Gastrocnemius medialis (tissue), 4 donors: ENCODE results near the gene SYNGR2.

Source experiments
- POLR2A ChIP-seq, 2 donors: fragments of 450-650 bp; IDR thresholded peaks; one replicate each; pipeline ENCODE4 v1.6.1; 2017; ENCODE audit warnings: antibody characterized with exemption in 2 of 2, mild to moderate bottlenecking in 2 of 2, moderate library complexity in 2 of 2
- TF ChIP-seq, protein P1 (sequence below), 5 experiments: fragments of 450-650 bp in 3 of 5; fragments of 200-600 bp in 2 of 5; sonication (generic) in 2 of 5; IDR thresholded peaks in 4 of 5; conservative IDR thresholded peaks in 1 of 5; 1 replicate in 4 of 5; 2 replicates in 1 of 5; pipeline ENCODE4 v1.5.1; 2016 to 2019; ENCODE audit warnings: antibody characterized with exemption in 5 of 5, mild to moderate bottlenecking in 3 of 5, moderate library complexity in 3 of 5

GRCh38 chr17:78214706-78215061 lies 46.3 kb downstream of the SYNGR2 start:
- TF ChIP-seq, protein P1, sequence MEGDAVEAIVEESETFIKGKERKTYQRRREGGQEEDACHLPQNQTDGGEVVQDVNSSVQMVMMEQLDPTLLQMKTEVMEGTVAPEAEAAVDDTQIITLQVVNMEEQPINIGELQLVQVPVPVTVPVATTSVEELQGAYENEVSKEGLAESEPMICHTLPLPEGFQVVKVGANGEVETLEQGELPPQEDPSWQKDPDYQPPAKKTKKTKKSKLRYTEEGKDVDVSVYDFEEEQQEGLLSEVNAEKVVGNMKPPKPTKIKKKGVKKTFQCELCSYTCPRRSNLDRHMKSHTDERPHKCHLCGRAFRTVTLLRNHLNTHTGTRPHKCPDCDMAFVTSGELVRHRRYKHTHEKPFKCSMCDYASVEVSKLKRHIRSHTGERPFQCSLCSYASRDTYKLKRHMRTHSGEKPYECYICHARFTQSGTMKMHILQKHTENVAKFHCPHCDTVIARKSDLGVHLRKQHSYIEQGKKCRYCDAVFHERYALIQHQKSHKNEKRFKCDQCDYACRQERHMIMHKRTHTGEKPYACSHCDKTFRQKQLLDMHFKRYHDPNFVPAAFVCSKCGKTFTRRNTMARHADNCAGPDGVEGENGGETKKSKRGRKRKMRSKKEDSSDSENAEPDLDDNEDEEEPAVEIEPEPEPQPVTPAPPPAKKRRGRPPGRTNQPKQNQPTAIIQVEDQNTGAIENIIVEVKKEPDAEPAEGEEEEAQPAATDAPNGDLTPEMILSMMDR (IDR thresholded peaks at IDR 0.05 in 4 of 5, conservative IDR thresholded peaks at IDR 0.05 in 1 of 5): no peak
- no peak for TF ChIP-seq POLR2A (IDR thresholded peaks at IDR 0.05)
